GF-D8 (cell line): Measurements from ENCODE around the gene CLINT1.
A peak's percentile ranks its signal among the peaks of the same experiment; 100 is the strongest.

Source experiments
- DNase-seq: peaks from one replicate; lab custom pipeline; 2025; lab: John Stamatoyannopoulos, UW

The CLINT1 gene

DNA sequence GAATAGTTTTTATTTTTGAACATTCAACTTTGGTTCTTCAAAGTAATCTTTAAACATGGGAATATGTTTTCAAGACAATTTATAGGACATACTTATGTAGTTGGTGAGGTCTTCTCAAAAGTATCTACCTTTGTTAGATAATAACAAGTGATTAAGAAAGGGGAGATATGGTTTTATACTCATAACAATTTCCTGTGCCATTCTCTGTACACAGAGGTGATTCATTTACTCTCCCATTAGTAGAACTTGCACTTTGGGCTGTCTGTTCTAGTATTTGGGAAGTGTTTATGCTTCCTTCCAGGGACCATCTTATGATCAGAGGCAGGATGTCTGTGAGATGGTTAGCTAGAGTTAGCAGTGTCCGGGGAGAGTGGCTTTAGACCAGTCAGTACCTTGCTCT, 100.2 kb downstream of the CLINT1 start:
- no peak for DNase-seq

DNA sequence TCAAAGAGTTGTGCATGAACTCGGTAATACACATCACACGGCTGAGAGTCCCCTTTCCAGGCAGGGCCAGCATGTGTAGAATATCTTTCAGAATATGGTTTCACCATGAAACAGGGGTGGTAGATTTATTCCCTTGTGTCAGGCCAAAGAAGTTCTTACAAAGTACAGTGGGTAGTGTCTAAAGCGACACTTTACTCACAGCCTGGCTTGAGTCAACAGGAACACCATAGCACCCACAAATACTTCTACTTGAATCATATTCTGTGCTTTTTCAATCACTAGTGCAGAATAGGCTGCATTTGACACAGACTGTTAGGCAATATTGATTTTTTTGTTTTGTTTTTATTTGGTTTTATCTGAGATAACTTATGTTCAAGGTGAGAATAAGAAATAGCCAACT, 102.8 kb downstream of the CLINT1 start:
- no peak for DNase-seq

DNA sequence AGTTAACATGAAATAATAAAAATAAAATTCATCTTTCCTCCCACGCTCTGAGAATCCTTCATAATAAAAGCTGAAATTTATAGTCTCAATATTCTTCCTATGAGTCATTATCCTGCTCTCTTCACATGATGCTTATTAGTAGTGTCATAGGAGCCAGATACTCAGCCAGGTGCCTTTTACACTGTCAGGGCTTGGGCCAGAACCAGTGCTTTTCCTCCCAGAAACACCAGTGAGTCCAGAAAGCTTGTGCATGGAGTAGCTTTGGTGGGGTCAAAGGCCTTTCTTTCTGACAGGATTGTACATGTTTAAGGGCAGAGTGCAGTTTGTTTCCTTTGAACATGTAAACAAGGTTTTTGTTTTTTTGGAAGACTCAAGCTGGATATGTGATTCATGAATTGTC, 108.6 kb downstream of the CLINT1 start:
- no peak for DNase-seq

DNA sequence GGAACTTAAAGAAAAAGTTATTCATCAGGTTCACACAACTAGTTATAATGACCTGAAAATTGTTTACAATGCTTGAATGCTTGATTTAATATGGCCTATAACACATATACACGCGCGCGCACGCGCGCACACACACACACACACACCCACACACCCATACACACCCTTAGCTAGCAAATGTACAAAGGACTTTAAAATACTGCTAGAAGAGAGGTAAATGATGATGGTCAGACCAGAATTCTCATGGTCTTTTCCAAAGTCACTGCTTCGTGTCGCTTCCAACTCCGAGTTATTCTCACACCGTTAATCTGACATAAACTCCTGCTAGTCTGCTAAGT, 109.5 kb downstream of the CLINT1 start:
- DNase-seq, result no peak

DNA sequence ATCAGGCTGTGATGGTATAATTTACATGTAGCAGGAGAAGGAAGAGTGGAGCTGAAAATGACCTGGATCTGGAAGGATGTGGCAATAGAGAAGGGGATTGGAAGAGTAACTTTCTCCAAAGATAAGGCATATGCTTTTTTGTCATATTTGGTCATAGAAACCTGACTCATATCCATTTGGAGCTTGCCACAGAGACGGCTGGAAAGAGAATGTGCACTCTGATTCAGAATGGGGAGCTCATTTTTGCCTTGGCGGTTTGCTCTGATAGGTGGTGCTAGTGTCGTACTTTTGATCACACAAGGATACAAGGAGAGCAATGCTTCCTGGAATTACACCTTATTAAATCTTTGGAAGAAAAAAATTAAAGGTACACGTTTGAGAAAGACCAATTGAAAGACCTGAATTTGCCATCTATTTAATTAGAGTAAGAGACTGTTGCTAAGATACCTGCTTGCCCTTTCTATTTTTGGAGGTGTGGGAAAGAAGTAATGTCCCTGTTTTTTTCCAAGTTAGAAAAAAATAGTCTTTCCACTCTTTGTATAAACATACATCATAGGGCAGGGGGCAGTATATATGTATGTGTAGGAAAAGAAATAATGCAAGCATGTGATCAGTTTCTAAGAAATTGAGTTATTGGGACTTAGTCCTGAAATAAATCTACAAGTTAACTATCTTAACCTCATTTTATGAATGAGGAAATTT, 110.0 kb downstream of the CLINT1 start:
- no peak for DNase-seq

DNA sequence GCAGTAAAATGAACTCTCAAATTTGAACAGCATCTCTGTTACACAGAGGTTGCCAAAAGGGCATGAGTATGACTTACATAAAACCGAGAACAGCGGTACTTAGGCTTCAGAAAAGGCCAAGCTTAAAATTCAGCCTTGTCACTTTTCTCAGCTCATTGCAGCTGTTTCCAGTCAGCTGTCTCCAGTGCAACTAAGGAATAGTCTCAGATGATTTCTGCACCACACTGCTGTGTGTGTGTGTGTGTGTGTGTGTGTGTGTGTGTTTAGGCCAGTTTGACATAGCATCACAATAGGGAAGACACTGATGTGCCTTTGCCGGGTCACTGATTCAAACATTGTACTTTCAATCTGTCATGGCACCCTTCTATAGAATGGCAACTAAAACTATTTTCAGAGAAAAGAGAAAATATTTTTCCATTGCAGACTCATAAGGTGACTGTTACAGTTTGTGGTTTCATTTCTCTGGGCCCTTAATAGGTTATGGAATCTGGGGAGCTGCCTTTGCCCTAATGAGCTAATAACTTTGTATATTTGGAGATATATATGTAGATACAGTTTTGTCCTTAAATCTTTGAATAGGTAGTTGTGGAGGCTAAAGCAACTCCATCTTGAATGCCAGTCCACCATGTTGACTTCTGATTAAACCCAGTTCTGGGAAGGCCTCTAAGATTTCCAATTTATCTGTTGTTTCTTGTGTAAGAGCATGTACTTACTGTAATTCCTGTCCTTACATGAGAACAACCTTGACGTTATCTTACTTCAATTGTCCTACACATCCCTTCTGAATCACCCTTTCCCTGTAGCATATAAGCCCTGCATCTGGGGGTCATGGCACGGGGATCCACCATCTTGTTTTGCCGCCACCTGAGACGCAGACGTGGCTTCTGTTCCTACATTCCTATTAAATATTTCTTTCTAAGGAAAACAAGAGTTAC, 110.9 kb downstream of the CLINT1 start:
- DNase-seq, result no peak

DNA sequence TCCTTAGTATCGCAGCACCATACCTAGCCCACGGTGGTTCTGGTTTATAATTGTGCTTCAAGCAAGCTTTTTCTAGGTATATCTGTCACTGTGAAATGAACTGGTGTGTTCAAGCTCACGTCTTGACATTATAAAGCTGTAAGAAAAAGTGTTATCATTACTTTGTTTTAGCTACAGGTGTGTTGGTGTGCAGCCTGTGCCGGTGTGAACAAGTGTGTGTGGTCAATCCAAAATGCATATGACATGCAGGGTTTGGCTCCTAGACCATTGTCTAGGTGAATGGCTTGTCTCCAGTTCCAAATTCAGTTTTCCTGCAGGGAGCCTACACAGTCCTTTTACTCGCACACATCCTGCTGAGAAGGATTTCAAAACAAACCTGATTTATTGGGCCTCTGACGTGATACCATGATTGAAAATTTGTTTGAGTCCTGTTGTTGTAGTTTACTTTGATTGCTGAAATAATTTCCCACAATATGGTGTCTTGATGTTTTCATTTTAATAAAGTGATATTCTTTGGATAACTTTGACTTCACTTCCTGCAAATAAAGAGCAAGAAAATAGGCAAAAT, 111.7 kb downstream of the CLINT1 start:
- DNase-seq, result no peak

DNA sequence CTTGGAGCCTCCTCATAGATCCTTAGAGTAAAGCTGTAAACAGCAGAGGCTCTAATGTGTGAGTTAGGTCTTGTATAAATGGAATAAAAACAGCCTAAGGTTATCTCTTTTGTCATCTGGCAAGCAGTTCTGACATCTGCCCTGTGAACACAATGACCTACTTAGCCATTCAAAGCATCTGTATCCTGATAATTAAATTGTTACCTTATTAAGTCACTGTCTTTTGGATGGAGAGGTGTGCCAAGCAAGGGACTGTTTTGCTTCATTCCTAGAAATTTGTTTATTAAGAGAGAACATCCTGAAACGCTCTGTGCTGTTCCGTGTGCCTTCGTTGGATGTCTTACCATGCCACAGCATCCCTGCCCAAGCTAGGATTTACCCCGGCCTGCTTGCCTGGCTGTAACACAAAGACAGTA, 113.9 kb downstream of the CLINT1 start:
- DNase-seq, result no peak

DNA sequence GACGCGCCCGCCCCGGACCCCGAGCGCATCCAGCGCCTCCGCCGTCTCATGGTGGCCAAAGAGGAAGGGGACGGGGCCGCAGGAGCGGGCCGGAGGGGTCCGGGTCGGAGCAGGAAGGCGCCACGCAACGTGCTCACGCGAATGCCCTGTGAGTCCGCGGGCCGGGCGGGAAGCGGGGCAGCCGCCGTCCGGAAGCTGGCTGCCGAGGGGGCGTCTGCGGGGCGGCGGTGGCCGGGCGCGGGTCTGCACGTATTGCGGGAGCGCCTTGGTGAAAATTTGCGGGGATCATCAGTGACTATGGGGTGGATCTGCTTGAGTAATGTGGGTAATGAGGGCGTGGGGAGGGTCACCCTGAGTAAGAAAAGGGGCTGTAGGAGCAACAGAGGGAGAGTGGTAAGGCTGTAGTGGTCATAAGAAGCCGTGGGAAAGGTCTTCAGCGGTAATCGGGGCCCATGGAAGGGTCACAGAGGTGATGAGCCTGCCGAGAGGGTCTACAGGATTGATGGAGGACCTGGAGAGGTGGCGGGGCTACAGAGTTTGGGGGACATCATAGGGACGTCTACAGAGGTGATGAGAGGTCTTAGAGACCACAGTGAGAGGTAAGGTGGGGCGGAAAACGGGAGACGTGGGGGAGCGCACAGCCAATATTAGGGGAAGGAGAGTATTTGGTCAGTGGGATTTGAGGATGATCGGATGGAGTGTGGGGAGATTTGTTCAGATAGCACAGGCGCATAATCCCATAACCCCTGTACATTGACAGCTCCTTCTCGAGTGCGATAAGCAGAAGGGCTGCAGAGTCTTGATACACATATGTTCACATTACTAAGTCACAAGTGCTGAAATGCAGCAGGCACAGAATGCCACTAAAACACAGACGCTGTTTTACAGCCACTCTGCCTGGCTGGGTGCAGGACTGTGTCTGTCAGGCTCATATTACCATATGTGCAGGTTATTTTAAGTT, 114.6 kb downstream of the CLINT1 start:
- no peak for DNase-seq

DNA sequence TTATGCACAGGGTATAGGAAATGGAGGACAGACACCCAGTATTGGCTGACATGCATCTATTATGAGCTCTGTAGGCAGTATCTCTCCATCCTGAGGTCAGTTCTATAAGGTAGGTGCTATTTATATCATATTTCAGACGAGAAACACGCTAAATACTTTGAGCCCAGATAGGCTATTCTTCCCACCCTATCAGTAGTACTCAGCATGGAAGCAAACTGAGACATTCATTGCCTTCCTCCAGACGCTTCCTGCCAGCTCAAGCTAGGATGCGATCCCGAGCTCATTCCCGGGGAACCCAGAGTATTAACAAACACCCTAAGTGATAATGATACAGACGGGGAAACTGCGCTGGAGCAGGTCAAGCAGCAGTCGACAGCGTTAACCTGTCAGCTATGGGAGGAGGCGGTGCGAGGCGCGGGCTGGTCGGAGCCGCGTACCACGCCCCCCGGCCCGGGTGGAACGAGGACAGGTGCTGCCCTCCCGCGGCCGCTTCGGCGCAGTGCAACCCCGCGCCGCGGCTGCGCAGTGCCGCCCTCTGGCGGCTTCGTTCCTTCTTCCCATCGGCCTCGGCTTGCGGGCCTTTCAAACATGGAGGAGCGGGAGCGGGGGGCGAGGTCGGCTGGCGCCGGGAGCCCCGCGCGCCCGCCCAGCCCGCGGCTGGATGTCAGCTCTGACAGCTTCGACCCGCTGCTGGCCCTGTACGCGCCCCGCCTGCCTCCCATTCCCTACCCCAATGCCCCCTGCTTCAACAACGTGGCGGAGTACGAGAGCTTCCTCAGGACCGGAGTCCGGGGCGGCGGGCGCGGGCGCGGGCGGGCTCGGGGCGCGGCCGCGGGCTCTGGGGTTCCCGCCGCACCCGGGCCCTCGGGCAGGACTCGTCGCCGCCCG, 115.5 kb downstream of the CLINT1 start, which contains the start of gene LSM11:
TSS of gene LSM11 (plus strand) at position 550 of the 888 bp plus-strand sequence. CDS start at position 589, 39 bp downstream.
- peak; percentile 52 for DNase-seq

DNA sequence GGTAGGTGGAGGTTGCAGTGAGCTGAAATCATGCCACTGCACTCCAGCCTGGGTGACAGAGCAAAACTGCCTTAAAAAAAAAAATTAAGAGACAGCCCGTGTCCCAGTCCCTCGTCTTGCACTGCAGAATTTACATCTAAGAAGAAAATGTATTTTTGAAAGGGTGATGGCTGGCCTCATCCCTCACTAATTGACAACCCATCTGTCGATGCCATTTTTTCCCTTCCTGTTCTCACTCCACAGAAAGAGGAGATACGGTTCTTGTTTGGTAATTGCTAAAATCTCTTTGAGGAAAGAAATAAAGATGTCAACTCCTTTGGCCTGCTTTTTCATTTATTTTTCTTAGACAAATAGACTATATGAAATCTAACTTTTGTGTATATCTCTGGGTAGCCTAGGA, 117.8 kb downstream of the CLINT1 start:
- no peak for DNase-seq

DNA sequence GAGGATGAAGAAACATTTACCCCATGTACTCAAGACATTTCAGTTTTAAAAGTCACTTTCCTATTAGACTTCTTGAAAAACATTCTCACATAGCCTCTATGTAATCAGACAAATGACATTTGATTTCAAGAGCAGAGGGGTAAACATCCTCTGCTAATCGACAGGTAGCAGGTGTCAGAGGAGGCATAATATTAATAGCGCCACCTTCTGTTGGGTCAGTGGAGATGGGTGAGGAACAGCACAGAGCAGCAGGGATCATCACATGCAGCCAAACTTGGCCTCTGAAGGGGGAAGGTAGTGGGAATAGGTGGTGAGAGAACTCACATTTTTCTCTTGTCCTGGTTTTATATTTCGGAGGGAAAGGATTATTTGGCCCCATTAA, 118.7 kb downstream of the CLINT1 start:
- DNase-seq, result no peak

DNA sequence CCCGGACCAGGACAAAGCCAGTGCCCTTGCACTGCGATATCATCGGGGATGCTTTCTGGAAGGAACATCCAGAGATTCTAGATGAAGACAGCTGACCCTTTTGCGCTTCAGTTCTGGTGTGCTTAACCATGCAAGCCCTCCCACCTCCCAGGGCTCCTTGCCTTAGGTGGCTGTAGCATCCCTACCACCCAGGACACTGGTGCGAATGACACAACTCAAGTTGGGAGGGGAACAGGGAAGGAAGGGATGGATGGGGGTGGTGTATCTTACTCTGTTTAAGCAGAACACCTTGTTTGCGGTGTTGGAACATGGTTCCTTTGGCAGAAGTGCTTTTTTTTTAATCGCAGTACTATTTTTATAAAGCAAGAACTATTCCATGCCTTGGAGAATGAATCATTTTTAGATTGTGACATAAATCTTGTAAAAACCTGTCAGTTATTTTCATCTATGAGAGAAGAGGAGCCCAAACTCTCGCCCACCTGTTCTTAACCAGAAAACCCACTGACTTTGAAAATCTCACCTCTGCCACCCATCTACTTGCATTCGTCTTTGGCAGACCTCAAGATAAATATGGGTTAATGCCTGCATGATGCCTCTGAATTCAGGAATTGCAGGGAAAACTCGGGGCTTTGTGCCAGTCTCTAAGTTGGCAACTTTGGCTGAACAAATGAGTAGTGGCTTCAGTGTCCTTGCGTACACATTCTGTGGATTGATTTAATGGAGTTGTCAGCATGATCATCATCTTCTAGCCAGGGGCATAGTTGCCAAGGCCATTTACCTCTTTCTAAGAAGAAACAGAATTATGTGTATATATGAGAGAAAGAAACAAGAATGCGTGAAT, 119.3 kb downstream of the CLINT1 start:
- DNase-seq, result no peak

DNA sequence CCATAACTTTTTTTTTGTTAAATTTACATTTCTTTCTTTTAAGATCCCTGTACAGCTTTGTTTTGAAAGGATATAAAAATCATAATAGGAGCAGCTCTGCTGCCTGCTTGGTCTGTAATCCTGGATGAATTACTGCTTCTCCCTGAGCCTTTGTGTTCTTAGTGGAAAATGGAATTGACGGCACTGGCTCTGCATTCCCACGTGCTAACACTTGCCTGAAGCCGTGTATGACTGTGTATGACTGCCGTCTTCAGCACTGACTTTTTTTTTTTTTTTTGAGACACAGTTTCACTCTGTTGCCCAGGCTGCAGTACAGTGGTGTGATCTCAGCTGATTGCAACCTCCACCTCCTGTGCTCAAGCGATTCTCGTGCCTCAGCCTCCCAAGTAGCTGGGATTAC, 123.0 kb downstream of the CLINT1 start:
- DNase-seq, result no peak
